Measurements from ENCODE around the gene WDR33.

Gene WDR33

GRCh38 chr2:127704641-127705390 is 106.2 kb downstream of the WDR33 start:
- Histone ChIP-seq H3K79me2 (ENCODE audit: insufficient read depth, low read length) (peaks cover 46% of the 10 kb centered on the region), H3K27ac (ENCODE audit: low read length) (no peak overlapping the region), H4K20me1 (ENCODE audit: insufficient read depth, low read length) (peaks cover 5% of the 10 kb centered on the region; the same call in 1 of the 2 replicates), H3K9ac (ENCODE audit: low read depth, low read length) (no peak overlapping the region), H3K9me3 (ENCODE audit: insufficient read depth, low read length, severe bottlenecking) (no peaks in the 10 kb centered on the region), H3K4me2 (ENCODE audit: insufficient read depth, low read length) (0 out of 2 replicates have a peak overlapping the region, but pooled peaks have one; percentile 92), H2AFZ (ENCODE audit: low read depth, low read length) (no peak overlapping the region), H3K27me3 (ENCODE audit: insufficient read depth, low read length, poor library complexity) (no peaks in the 10 kb centered on the region), H3K4me1 (ENCODE audit: insufficient read depth, low read length) (peaks cover 39% of the 10 kb centered on the region), H3K36me3 (ENCODE audit: insufficient read depth, low read length) (peaks cover 56% of the 10 kb centered on the region), H3K4me3 (ENCODE audit: low read depth in 1 of 2, low read length in 2 of 2) (no peak overlapping the region)
- ATAC-seq (ENCODE audit: insufficient read depth, low read depth) = no peak
- no peak for DNase-seq
- TF ChIP-seq CTCF (IDR thresholded peaks at IDR 0.05; ENCODE audit: borderline replicate concordance, extremely low read depth, low read length, poor library complexity, severe bottlenecking) (no peak), EZH2 (IDR thresholded peaks at IDR 0.05; ENCODE audit: borderline replicate concordance, low read depth, low read length, severe bottlenecking) (no peak)

- DNase-seq (no peak), ATAC-seq (ENCODE audit: insufficient read depth, low read depth) (no peak)
- peaks cover 41% of the 10 kb centered on the region for H3K36me3 ChIP-seq (ENCODE audit: insufficient read depth, low read length)
- TF ChIP-seq EZH2 (IDR thresholded peaks at IDR 0.05; ENCODE audit: borderline replicate concordance, low read depth, low read length, severe bottlenecking) (no peak), CTCF (IDR thresholded peaks at IDR 0.05; ENCODE audit: borderline replicate concordance, extremely low read depth, low read length, poor library complexity, severe bottlenecking) (no peak)
- peak overlapping the region; percentile 94 for H3K9ac ChIP-seq (ENCODE audit: low read depth, low read length)
- H3K9me3 ChIP-seq (ENCODE audit: insufficient read depth, low read length, severe bottlenecking) = no peaks in the 10 kb centered on the region
- peak overlapping the region; percentile 92 for H3K4me2 ChIP-seq (ENCODE audit: insufficient read depth, low read length)
- H3K27me3 ChIP-seq (ENCODE audit: insufficient read depth, low read length, poor library complexity) = no peaks in the 10 kb centered on the region
- H3K4me3 ChIP-seq (ENCODE audit: low read depth in 1 of 2, low read length in 2 of 2) = peak overlapping the region; percentile 65 to 91; a peak in 3 of 4 replicates
- H2AFZ ChIP-seq (ENCODE audit: low read depth, low read length) = no peak overlapping the region
- H3K27ac ChIP-seq (ENCODE audit: low read length) = peak overlapping the region; percentile 99
- peaks cover 46% of the 10 kb centered on the region for H3K79me2 ChIP-seq (ENCODE audit: insufficient read depth, low read length)
- H3K4me1 ChIP-seq (ENCODE audit: insufficient read depth, low read length) = peaks cover 39% of the 10 kb centered on the region
- H4K20me1 ChIP-seq (ENCODE audit: insufficient read depth, low read length) = peaks cover 5% of the 10 kb centered on the region; the same call in 1 of the 2 replicates
Observed at GRCh38 chr2:127703282-127703681, 107.7 kb downstream of the WDR33 start.

GRCh38 chr2:127702395-127703009 is 108.5 kb downstream of the WDR33 start:
- ATAC-seq (ENCODE audit: insufficient read depth, low read depth) (no peak), DNase-seq (no peak)
- Histone ChIP-seq H3K27ac (ENCODE audit: low read length) (peak overlapping the region; percentile 99), H3K4me1 (ENCODE audit: insufficient read depth, low read length) (peaks cover 39% of the 10 kb centered on the region), H2AFZ (ENCODE audit: low read depth, low read length) (peak overlapping the region; percentile 99), H3K79me2 (ENCODE audit: insufficient read depth, low read length) (peaks cover 46% of the 10 kb centered on the region), H3K27me3 (ENCODE audit: insufficient read depth, low read length, poor library complexity) (no peaks in the 10 kb centered on the region), H4K20me1 (ENCODE audit: insufficient read depth, low read length) (peaks cover 5% of the 10 kb centered on the region; the same call in 1 of the 2 replicates), H3K4me3 (ENCODE audit: low read depth in 1 of 2, low read length in 2 of 2) (peak overlapping the region; percentile 65 to 91; a peak in 3 of 4 replicates), H3K4me2 (ENCODE audit: insufficient read depth, low read length) (peak overlapping the region; percentile 92), H3K9me3 (ENCODE audit: insufficient read depth, low read length, severe bottlenecking) (no peaks in the 10 kb centered on the region), H3K9ac (ENCODE audit: low read depth, low read length) (peak overlapping the region; percentile 94), H3K36me3 (ENCODE audit: insufficient read depth, low read length) (peaks cover 33% of the 10 kb centered on the region)
- no peak for TF ChIP-seq CTCF (IDR thresholded peaks at IDR 0.05; ENCODE audit: borderline replicate concordance, extremely low read depth, low read length, poor library complexity, severe bottlenecking)
- TF ChIP-seq EZH2 (IDR thresholded peaks at IDR 0.05; ENCODE audit: borderline replicate concordance, low read depth, low read length, severe bottlenecking) = no peak

Data from DND-41 (cell line).